ENCODE data around the gene LILRB3.
A peak's percentile ranks its signal among the peaks of the same experiment; 100 is the strongest.
"Not testable (repeated sequence)": the region's sequence is repeated elsewhere in the genome, so short reads cannot be mapped to it uniquely, and the experiment has no call there.

LILRB3 gene

DNA sequence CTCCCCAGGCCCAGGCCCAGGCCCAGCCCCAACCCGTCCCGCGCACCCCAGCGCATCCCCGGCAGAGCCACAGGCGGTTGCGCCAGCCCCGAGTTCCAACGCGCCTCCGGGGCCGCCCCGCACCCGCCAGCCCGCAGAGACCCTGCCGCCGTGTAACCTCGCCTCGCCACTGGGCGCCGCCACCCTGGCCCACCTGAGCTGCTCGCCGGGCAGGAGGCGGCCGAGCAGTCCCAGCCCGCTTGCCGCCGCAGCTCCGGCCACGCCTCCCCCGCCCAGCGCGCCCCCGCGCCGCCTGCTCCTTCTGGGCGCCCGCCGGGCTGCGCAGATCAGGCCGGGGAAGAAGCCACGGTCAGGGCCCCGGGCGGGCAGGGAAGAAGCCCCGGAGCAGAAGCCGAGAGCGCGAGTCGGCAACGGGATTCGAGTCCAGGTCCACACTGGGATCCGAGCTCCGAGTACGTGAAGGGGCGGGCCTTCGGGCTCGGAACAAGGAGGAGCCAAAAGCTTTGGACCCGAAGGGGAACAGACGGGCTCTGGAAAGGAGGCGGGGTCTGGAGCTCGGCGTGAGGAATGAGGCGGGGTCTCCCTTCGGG, 33.6 kb downstream of the LILRB3 start, which contains the start of gene MBOAT7:
Gene MBOAT7 (minus strand): TSS at position 436 of the 590 bp plus-strand sequence. CDS start 1,072 bp downstream, outside the sequence.
- DNase-seq: no peak

DNA sequence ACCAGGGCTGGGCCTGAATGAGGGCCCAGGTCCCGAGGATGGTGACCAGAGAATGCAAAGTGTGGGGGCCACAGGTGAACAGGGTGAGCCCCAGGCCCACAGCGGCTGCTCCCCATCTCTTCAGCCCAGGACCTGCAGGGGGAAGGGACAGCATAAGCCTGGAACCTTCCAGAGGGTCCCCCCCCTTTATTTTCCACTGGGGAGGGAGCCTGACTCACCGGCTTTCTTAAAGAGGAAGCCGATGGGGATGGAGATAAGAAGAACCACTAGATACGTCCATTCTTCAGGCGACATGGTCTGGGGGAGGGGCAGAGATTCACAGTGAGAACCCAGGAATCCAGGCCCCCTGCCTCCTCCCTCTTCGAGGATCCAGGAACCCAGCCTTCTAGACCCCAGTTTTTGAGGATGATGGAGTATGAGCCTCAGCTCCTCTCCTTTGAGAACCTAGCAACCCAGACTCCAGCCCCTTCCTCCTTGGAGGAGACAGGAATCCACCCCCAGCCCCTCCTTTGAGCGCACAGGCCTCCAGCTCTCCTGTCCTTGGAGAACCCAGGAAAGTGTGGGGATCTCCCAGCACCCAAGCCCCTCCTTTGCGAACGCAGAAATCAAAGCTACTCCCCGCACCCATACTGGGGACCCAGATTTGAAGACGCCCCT, 34.5 kb downstream of the LILRB3 start:
- peak; percentile 65 to 78 for DNase-seq

GRCh38 chr19:54186934-54187381, 35.8 kb downstream of the LILRB3 start:
- DNase-seq: no peak

GRCh38 chr19:54186351-54186750, 36.5 kb downstream of the LILRB3 start:
- no peak for DNase-seq

GRCh38 chr19:54183431-54183830, 39.4 kb downstream of the LILRB3 start:
- no peak for DNase-seq

DNA sequence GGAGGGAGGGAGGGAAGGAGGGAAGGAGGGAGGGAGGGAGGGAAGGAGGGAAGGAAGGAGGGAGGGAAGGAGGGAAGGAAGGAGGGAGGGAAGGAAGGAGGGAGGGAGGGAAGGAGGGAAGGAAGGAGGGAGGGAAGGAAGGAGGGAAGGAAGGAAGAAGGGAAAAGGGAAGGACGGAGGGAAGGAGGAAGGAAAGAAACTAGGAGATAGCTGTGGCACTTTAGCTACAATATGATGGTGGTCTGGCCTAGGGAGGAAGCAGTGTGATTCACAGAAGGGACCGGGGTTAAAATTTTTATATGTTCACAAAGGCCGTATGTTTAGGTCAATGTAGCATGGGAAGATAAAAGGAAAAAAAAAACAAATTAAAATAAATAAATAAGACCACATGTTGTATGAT, 40.9 kb downstream of the LILRB3 start:
- not testable (repeated sequence) for DNase-seq

DNA sequence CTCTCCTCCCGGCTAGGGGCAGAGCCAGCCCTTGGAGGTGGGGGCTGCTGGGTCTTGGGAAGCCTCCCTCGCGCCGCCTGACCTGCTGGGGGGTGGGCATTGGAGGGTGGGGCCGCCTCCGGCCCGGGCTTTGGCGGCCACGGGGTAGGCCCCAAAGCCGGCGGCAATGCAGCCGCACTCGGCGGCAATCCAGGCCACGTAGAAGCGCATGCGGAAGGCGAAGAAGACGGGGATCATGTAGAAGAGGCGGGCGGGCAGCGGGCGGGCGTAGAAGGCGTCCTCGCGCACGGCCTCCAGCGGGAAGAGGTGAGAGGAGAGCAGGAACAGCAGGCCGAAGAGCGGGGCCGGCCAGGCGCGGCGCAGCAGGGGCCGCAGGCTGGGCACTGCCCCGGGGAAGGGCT, 42.1 kb downstream of the LILRB3 start:
- DNase-seq: no peak

DNA sequence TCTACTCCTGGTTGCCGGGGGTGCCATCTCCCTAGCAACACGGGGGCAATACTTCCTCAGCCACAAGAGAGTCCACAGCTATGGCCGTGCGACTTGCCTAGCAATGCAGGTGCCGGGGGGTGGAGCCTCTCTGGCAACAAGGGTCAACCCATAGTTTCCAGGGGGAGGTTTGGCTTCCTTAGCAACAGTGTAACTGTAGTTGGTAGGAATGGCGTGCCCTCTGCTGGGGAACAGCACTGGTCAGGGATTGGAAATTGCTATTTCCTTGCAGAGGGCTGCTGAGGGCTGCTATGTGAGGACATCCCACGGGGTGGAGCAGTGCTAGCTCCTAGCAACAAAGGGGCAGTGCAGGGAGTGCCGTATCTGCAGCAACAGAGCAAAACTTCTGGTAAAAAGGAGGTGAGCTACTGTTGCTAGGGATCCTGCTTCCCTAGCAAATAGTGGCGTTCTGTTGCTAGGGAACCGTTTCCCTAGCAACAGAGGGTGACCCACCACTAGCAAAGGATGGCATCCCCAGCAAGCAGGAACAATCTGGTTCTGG, 42.8 kb downstream of the LILRB3 start:
- DNase-seq: no peak

DNA sequence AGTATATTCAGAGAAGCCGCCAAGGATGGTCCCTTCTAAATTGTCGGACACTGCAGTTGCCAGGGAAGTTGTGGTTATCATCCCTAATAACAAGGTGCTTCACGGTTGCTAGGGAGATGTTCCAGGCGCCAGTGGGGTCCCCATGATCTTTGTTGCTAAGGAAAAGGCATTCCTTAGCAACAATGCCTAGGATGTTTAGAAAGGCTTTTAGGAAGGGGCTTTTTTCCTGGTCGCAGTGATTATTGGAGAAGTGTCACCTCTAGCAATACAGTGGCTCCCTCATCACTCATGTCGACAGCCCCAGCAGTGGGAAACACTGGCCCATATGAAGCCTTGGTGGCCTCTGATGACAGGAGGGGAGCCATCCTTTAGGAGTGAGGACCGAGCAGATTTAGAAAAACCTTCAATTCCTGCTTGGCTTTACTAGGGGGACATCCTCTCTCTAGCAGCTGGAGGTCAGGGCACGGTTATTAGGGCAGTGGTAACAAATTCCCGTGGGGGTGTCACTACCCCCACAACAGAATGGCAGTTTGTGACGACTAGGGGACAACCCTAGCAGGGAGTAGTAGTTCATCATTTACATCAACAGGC, 43.5 kb downstream of the LILRB3 start:
- DNase-seq: no peak

DNA sequence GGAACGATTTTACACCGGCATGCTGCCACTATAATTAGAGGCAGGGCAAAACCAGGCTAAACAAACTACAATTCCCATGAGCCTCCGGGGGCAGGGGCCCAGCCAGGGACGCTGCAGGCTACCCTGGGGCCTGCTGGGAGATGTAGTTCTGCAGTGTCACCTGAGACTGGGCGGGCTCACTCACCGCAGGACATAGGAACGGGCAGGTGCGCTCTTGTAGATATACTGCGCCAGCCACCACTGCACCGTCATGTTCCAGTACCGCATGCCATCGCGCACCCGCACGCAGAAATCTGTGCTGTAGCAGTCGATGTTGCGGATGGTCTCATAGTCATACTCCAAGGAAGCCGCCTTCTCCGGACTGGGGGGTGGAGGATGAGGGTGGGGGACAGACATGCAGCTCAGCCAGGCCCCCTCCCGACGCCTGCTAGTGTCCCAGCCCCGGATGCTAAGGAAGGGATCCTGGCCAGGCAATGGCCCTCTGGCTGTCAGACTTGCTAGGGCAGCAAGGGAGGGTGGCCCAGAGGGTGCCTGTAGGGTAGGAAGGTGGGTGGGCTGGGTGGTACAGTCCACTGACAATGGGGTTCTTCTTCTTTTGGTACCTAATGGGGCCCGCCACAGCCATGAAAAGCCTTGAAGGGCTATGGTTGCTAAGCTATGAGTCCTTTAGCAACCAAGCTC, 44.1 kb downstream of the LILRB3 start:
- DNase-seq: no peak

- DNase-seq: no peak
Observed at GRCh38 chr19:54173951-54174834, 48.6 kb downstream of the LILRB3 start.

- DNase-seq: no peak
Observed at GRCh38 chr19:54173359-54173699, 49.5 kb downstream of the LILRB3 start.

DNA sequence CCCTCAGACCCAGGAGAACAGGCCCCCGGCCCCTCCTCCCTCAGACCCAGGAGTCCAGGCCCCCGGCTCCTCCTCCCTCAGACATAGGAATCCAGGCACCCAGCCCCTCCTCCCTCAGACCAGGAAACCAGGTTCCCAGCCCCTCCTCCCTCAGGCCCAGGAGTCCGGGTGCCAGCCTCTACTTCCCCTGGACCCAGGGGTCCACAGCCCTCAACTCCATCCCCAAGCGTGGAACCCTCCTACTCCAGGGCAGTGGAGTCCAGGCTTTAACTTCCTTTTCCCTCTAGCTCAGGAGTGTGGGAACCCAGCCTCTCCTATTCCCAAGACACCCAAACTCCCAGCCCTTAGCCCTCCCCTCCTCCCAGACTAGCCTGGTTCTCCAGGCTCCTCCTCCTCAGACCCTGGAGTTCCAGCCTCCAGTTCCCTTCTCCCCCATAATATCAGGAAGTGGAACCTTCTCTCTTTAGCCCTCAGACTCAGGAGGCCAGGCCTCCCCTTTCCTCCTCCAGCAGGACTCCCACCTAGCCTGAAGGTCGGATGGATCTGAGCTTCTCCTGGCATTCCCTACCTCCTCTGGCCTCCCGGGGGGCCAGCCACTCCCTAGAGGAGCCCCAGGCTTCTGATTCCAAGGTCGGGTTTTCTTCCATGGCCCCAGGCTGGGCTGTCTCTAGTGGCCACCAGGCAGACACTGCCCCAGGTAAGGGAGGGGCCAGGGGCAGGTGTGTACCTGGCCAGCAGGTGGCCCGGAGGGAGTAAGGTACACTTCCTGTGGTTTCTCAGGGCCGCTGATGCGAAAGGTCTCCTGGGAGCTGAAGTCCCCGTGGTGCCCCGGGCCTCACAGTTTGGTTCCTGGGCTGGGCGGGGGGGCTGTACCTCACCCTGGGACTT, 50.1 kb downstream of the LILRB3 start, which contains the start of gene TMC4:
Gene TMC4 (minus strand): TSS at position 690 of the 888 bp plus-strand sequence. CDS start 43 bp downstream, at position 647.
- DNase-seq: peak in 1 of 2 experiments; percentile 24

GRCh38 chr19:54171736-54172431, 50.9 kb downstream of the LILRB3 start:
- DNase-seq: not testable (repeated sequence)

GRCh38 chr19:54169149-54169740, 53.6 kb downstream of the LILRB3 start:
- no peak for DNase-seq

DNA sequence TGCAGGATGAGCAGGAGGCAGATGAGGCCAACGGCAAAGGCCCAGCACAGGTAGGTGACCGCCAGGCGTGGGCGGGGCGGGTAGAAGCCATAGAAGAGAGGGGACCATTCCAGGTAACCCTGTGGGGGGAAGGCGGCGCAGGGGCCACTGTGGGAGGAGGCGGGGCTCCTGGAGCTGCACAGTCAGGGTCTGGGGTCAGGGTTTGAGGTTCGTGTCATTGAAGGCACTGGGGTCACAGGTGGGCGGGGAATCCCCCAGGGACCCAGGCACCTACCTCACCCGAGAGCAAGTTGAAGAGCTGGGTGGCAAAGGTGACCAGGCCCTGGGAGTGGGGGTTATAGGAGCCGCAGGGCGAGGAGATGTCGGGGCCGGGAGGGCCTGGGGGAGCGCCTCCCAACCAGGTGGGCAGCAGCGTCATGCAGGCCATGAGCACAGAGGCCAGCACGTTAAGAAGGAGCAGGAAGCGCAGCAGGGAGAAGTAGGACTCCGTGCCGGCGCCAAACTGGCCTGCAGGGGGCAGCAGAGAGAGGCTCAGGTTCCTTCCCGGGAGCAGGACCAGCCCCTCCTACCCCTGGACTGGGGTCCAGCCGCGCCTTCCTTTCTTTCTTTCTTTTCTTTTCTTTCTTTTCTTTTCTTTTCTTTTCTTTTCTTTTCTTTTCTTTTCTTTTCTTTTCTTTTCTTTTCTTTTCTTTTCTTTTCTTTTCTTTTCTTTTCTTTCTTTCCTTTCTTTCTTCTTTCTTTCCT, 54.5 kb downstream of the LILRB3 start:
- peak; percentile 98 for DNase-seq
